Spinal cord (tissue), 10 donors: Measurements from ENCODE around the gene AHI1. TPM values are rescaled to one million over a fixed set of nuclear protein-coding genes. Genes with fewer than 3 reads are reported as not detected.
A peak's percentile ranks its signal among the peaks of the same experiment; 100 is the strongest.

ENCODE experiments used
- DNase-seq, 6 donors: peaks; one replicate each; pipeline versions ENCODE4 v3.0.0 to v3.0.0-alpha.2; 2013 to 2015; ENCODE audit warnings: low spot score in 6 of 6, low read depth in 4 of 6
- H3K27ac ChIP-seq: one replicate; pipeline ENCODE4 v1.5.1; 2013; ENCODE audit warnings: low read depth, low read length, control low read depth
- H3K27me3 ChIP-seq: one replicate; pipeline ENCODE4 v1.6.1; 2013; ENCODE audit warnings: low read length; ENCODE audit not compliant: control insufficient read depth, insufficient read depth
- H3K36me3 ChIP-seq: one replicate; pipeline ENCODE4 v1.6.1; 2013; ENCODE audit warnings: low read length; ENCODE audit not compliant: control insufficient read depth, insufficient read depth
- H3K4me1 ChIP-seq: one replicate; pipeline ENCODE4 v1.6.1; 2013; ENCODE audit warnings: low read length; ENCODE audit not compliant: control insufficient read depth, insufficient read depth
- H3K4me3 ChIP-seq: one replicate; pipeline ENCODE4 v1.5.1; 2013; ENCODE audit warnings: low read depth, low read length, control low read depth
- H3K9me3 ChIP-seq: one replicate; pipeline ENCODE4 v1.6.1; 2013; ENCODE audit warnings: low read length; ENCODE audit not compliant: control insufficient read depth, insufficient read depth
- WGBS: methylation state at CpG from one replicate; pipeline ENCODE4 v1.1.5; 2013; ENCODE audit warnings: missing lambda C conversion rate; ENCODE audit not compliant: insufficient coverage; 5-methylcytosine and 5-hydroxymethylcytosine counted together
- polyA plus RNA-seq, 2 donors: library from polyadenylated mRNA; unstranded; fragments of 120-200 nt; gene quantifications; one replicate each; pipeline ENCODE4 v1.2.1, GENCODE V29; 2013; ENCODE audit not compliant: insufficient read length in 2 of 2
- total RNA-seq, 2 donors: library from RNA; depleted of rRNA in 1 of 2; stranded (reverse); fragments of 120-200 nt in 1 of 2; fragments of >200 nt in 1 of 2; gene quantifications; one replicate each; pipeline versions ENCODE4 v1.2.3 to v1.2.4, GENCODE V29; 2013 to 2014
- donor health status: healthy.

Gene AHI1
- total and polyA plus RNA-seq, 4 donors: 57.7 to 131 (median 85.2) TPM

DNA sequence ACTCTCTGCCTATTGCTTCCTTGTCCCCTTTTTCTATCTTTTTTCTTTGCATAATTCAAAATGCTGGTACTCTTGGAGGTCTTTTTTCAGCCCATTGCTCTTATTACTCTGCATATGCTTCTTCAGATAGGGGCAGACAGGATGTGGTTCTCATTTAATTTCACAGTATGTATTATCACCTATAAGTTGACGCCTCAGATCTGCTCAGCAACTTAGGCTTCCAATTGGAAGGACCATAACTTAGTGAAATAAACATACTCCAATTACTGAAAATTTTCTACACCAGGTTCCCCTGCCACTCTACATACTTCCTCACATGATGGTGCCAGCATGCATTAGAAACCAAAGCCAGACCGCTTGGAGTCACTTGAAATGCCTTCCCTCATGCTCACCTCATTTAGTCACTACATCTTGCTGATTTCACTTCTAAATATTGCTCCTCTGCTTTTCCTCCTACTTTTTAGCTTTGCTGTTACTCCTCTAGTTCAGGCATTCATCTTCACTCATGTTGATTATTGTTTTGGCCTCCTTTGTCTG is 34.5 kb upstream of the AHI1 start:
- Histone ChIP-seq H3K4me1 (no peaks in the 10 kb centered on the region), H3K9me3 (no peaks in the 10 kb centered on the region), H3K4me3 (no peak overlapping the region), H3K27me3 (no peaks in the 10 kb centered on the region), H3K36me3 (no peaks in the 10 kb centered on the region), H3K27ac (no peak overlapping the region)
- 100% methylated on average over 1 of the region's 2 CpGs for WGBS
- no peak for DNase-seq

GRCh38 chr6:135530113-135530512 is 32.6 kb upstream of the AHI1 start:
- Histone ChIP-seq H3K27me3 (no peaks in the 10 kb centered on the region), H3K27ac (no peak overlapping the region), H3K36me3 (no peaks in the 10 kb centered on the region), H3K9me3 (no peaks in the 10 kb centered on the region), H3K4me3 (no peak overlapping the region), H3K4me1 (no peaks in the 10 kb centered on the region)
- no peak for DNase-seq
- WGBS: no CpG with 5 or more reads among the region's 1 CpG

DNA sequence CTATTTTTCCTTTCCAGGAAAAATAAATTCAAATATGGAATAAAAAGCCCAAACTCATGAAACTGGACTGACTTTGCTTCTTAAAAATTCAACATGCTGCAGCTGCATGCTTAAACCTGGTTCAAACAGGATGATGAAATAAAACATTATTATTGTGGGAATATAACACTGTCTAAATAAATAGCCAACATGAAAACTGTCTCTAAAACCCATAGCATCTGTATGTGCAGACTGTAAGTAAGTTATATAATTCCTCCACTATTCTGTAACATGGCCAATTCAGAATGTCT is 30.4 kb upstream of the AHI1 start:
- Histone ChIP-seq H3K4me3 (no peak overlapping the region), H3K4me1 (no peaks in the 10 kb centered on the region), H3K27ac (no peak overlapping the region), H3K27me3 (no peaks in the 10 kb centered on the region), H3K36me3 (no peaks in the 10 kb centered on the region), H3K9me3 (no peaks in the 10 kb centered on the region)
- no peak for DNase-seq

GRCh38 chr6:135527116-135527959 is 29.8 kb upstream of the AHI1 start:
- peak in 5 of 6 donors; percentile 18 to 75 (median 39) for DNase-seq

GRCh38 chr6:135525594-135525993 is 28.1 kb upstream of the AHI1 start:
- DNase-seq: no peak
- H3K4me3 ChIP-seq: no peak overlapping the region
- no CpG with 5 or more reads among the region's 1 CpG for WGBS
- H3K27ac ChIP-seq: no peak overlapping the region
- H3K4me1 ChIP-seq: no peaks in the 10 kb centered on the region
- no peaks in the 10 kb centered on the region for H3K27me3 ChIP-seq
- no peaks in the 10 kb centered on the region for H3K9me3 ChIP-seq
- H3K36me3 ChIP-seq: no peaks in the 10 kb centered on the region

More at GRCh38 chr6:135527116-135527959, 29.8 kb upstream of the AHI1 start:
- Histone ChIP-seq H3K27ac (no peak overlapping the region), H3K4me1 (no peaks in the 10 kb centered on the region), H3K4me3 (no peak overlapping the region), H3K9me3 (no peaks in the 10 kb centered on the region), H3K36me3 (no peaks in the 10 kb centered on the region), H3K27me3 (no peaks in the 10 kb centered on the region)
- WGBS: 47% methylated on average over 4 of the region's 6 CpGs

DNA sequence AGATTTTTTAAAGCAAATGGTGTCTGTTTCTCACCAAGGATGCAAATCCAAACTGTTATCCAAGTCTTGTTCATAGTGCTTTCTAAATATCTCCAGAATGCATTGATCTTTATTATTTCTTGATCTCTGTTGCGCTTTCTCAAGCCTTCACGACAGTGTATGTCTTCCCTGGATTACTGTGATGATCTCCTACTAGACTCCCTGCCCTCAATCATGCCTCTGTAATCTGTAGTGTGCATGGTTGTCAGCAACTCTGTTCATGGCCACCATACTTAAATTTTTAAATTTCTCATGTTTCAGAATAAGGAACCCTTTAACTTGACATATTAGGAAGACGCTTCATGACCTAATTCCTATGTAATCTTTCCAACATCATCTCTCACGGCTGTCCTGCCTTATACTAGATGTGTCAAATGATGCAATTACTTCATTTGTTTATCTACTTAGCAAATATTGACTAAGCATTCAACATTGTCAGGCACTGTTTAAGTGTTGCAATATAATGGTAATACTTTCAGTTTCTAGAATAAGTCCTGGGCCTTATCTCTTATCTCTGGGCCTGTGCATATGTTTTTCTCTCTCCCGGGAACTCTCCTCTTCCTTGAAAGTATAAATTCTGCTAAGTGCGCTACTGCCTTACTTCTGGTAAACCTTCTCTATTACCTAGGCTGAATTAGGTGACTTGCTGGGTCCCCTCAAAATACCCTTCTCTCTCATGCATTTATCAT is 25.6 kb upstream of the AHI1 start:
- H3K4me3 ChIP-seq: no peak overlapping the region
- H3K36me3 ChIP-seq: no peaks in the 10 kb centered on the region
- no peak overlapping the region for H3K27ac ChIP-seq
- H3K9me3 ChIP-seq: no peaks in the 10 kb centered on the region
- no peaks in the 10 kb centered on the region for H3K27me3 ChIP-seq
- WGBS: 100% methylated on average over 3 of the region's 6 CpGs
- no peak for DNase-seq
- H3K4me1 ChIP-seq: no peaks in the 10 kb centered on the region

DNA sequence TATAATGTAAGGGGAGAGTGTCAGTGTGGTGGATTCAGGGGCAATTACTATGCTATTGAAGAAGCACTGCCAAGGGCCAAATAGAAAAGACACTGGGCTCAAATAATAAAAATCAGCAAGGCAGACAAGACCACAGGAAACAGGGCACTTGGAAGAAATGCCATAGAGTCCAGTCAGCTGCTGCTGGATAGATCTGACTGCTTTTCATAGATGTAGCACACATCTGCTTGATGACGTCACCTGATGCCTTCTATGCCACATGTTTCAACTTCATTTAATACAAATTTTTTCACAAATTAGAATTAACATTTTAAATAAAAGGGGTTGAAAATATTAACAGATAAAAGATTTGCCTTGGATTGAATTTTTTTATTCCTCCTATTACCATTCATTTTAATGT is 23.9 kb upstream of the AHI1 start:
- Histone ChIP-seq H3K27ac (no peak overlapping the region), H3K36me3 (no peaks in the 10 kb centered on the region), H3K4me3 (no peak overlapping the region), H3K9me3 (no peaks in the 10 kb centered on the region), H3K27me3 (no peaks in the 10 kb centered on the region), H3K4me1 (no peaks in the 10 kb centered on the region)
- no CpG with 5 or more reads among the region's 1 CpG for WGBS
- DNase-seq: no peak

- no peaks in the 10 kb centered on the region for H3K4me1 ChIP-seq
- H3K36me3 ChIP-seq: no peaks in the 10 kb centered on the region
- H3K27ac ChIP-seq: no peak overlapping the region
- WGBS: no CpG with 5 or more reads among the region's 2 CpGs
- H3K9me3 ChIP-seq: no peaks in the 10 kb centered on the region
- H3K4me3 ChIP-seq: no peak overlapping the region
- no peak for DNase-seq
- no peaks in the 10 kb centered on the region for H3K27me3 ChIP-seq
Measured at GRCh38 chr6:135520781-135521180, 23.2 kb upstream of the AHI1 start.

GRCh38 chr6:135519348-135519747 is 21.8 kb upstream of the AHI1 start:
- no peaks in the 10 kb centered on the region for H3K4me1 ChIP-seq
- no peaks in the 10 kb centered on the region for H3K9me3 ChIP-seq
- no peak overlapping the region for H3K4me3 ChIP-seq
- DNase-seq: no peak
- no peaks in the 10 kb centered on the region for H3K36me3 ChIP-seq
- no peak overlapping the region for H3K27ac ChIP-seq
- H3K27me3 ChIP-seq: no peaks in the 10 kb centered on the region

DNA sequence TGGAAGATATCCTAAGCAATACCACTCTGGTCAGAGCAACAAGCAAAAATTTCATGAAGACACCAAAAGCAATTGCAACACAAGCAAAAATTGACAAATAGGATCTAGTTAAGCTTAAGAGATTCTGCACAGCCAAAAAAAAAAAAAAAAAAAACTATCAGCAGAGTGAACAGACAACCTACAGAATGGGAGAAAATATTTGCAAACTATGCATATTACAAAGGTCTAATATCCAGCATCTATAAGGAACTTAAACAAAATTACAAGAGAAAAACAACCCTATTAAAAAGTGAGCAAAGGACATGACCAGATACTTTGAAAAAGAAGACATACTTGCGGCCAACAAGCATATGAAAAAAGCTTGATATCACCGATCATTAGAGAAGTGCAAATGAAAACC is 20.0 kb upstream of the AHI1 start:
- Histone ChIP-seq H3K27me3 (no peaks in the 10 kb centered on the region), H3K4me3 (no peak overlapping the region), H3K4me1 (no peaks in the 10 kb centered on the region), H3K9me3 (peaks cover 2% of the 10 kb centered on the region), H3K36me3 (no peaks in the 10 kb centered on the region), H3K27ac (no peak overlapping the region)
- no CpG with 5 or more reads among the region's 2 CpGs for WGBS
- DNase-seq: no peak
